ENCODE measurements around the gene RASL10A. TPM values are rescaled to one million over a fixed set of nuclear protein-coding genes. Genes with fewer than 3 reads are reported as not detected.
"Not testable (repeated sequence)": the region's sequence is repeated elsewhere in the genome, so short reads cannot be mapped to it uniquely, and the experiment has no call there.

The RASL10A gene, protein sequence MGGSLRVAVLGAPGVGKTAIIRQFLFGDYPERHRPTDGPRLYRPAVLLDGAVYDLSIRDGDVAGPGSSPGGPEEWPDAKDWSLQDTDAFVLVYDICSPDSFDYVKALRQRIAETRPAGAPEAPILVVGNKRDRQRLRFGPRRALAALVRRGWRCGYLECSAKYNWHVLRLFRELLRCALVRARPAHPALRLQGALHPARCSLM
- total RNA-seq: 10 to 100 TPM in 1 of 6 donors, 1 to 10 TPM in 5; 1.2 to 33.5 (median 2.0) TPM

DNA sequence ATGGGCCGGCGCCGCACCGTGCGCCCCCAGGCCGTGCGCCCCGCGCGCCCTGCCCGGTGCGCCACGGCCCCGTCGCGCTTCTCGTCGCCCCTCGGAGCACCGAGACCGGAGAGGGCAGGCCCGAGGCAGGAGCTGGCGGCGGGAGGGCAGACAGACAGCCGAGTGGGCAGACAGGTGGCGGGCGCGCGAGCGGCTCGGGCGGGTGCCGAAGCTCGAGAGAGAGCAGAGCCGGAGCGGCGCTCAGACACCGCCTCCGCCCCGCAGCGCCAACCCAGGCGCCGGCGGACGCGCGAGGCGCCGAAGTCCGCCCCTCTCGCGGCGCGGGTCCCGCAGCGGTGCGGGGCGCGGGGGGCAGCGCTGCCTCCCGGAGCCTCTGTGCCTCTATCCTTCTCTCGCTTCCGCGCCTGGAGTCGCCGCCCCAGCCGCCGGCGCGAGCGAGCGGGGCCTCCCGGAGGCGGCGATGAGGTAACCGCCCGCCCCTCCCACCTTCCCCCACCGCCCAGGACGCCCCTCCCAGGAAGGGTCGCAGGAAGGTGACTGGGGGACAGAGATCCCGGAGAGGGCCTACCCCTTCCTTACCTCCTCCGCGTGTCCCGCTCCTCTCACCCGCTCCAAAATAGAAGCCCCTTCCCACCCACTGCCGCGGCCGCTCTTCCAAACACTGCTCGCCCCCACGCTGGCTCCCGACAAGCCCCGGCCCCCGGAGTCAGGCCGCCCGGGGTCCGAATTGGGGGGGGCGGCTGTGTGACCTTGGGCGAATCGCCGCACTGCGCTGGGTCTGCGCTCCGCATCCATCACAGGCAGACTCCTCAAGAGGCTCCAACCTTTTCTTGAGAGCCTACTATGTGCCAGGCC is at the start of gene RASL10A:
Gene RASL10A (minus strand): TSS at position 412 of the 855 bp plus-strand sequence. CDS start 451 bp downstream, outside the sequence.
- Histone ChIP-seq H3K36me3 (no peaks in the 10 kb centered on the region), H3K4me1 (peaks cover 43 to 50% (median 45%) of the 10 kb centered on the region in 4 donors), H3K27ac (no peak within 1 kb of the TSS), H3K4me3 (peak within 1 kb of the TSS in 3 of 4 donors; percentile 39 to 51 (median 43)), H3K27me3 (peaks cover 0 to 28% (median 19%) of the 10 kb centered on the region in 4 donors), H3K9me3 (no peaks in the 10 kb centered on the region)
- ATAC-seq (ENCODE audit: low FRiP score in 2 of 2): no peak
- WGBS, 2 donors: 9 to 18% methylated on average over 17 to 35 of the region's 103 CpGs
- TF ChIP-seq, protein P1, sequence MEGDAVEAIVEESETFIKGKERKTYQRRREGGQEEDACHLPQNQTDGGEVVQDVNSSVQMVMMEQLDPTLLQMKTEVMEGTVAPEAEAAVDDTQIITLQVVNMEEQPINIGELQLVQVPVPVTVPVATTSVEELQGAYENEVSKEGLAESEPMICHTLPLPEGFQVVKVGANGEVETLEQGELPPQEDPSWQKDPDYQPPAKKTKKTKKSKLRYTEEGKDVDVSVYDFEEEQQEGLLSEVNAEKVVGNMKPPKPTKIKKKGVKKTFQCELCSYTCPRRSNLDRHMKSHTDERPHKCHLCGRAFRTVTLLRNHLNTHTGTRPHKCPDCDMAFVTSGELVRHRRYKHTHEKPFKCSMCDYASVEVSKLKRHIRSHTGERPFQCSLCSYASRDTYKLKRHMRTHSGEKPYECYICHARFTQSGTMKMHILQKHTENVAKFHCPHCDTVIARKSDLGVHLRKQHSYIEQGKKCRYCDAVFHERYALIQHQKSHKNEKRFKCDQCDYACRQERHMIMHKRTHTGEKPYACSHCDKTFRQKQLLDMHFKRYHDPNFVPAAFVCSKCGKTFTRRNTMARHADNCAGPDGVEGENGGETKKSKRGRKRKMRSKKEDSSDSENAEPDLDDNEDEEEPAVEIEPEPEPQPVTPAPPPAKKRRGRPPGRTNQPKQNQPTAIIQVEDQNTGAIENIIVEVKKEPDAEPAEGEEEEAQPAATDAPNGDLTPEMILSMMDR (IDR thresholded peaks at IDR 0.05): no peak
- TF ChIP-seq POLR2A (IDR thresholded peaks at IDR 0.05): no peak
- TF ChIP-seq EP300 (IDR thresholded peaks at IDR 0.05): no peak
- TF ChIP-seq POLR2AphosphoS5 (IDR thresholded peaks at IDR 0.05): no peak
- DNase-seq: peak in 1 of 2 donors; percentile 87

DNA sequence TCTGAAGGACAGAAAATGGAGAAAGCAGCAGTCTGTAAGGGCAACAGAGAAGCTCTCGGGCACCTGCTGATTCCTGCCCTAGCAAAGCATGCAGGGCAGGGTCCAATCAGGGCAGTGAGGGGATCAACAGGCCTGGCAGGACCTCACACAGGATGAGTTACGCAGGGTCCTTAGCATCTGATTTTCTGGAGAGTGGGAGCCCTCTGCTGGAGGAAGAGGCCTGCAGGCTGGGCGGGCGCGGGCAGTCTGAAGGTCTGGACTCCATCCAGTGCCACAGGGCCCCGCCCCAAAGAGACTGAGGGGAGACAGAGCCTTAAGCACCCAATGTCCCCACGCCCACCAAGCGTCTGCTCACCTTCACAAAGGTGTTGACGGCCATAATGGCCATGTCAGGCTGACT is 44.0 kb upstream of the RASL10A start:
- H3K27me3 ChIP-seq: no peaks in the 10 kb centered on the region
- no peak for DNase-seq
- 61 to 64% methylated on average over 8 to 9 of the region's 9 CpGs for WGBS, 2 donors
- TF ChIP-seq, protein P1 (IDR thresholded peaks at IDR 0.05): peak in 5 of 6 experiments; percentile 14 to 60 (median 46)
- no peak for TF ChIP-seq EP300 (IDR thresholded peaks at IDR 0.05)
- H3K4me1 ChIP-seq: peaks cover 4 to 9% (median 5%) of the 10 kb centered on the region in 4 donors
- H3K4me3 ChIP-seq: no peak overlapping the region
- no peak overlapping the region for H3K27ac ChIP-seq
- peak; percentile 49 to 52 for ATAC-seq (ENCODE audit: low FRiP score in 2 of 2)
- H3K36me3 ChIP-seq: peaks cover 20 to 67% (median 51%) of the 10 kb centered on the region in 4 donors
- no peaks in the 10 kb centered on the region for H3K9me3 ChIP-seq

DNA sequence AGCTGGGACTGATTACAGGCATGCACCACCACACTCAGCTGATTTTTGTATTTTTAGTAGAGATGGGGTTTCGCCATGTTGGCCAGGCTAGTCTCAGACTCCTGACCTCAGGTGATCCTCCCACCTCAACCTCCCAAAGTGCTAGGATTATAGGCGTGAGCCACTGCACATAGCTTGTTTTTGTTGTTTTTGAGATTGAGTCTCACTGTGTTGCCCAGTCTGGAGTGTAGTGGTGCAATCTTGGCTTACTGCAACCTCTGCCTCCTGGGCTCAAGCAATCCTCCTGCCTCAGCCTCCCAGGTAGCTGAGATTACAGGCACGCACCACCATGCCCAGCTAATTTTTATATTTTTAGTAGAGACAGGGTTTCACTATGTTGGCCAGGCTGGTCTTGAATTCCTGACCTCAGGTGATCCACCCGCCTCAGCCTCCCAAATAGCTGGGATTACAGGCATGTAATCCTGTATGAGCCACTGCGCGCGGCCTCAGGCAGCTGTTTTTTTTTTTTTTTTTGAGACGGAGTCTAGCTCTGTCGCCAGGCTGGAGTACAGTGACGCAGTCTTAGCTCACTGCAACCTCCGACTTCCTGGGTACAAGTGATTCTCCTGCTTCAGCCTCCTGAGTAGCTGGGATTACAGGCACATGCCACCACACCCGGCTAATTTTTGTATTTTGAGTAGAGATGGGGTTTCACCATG is 41.8 kb upstream of the RASL10A start:
- WGBS, 2 donors: 95 to 96% methylated on average over 12 of the region's 12 CpGs
- H3K4me1 ChIP-seq; H3K27ac ChIP-seq; H3K27me3 ChIP-seq; ATAC-seq (ENCODE audit: low FRiP score in 2 of 2); H3K4me3 ChIP-seq; H3K9me3 ChIP-seq; DNase-seq: not testable (repeated sequence)
- peaks cover 34 to 84% (median 71%) of the 10 kb centered on the region in 4 donors for H3K36me3 ChIP-seq

DNA sequence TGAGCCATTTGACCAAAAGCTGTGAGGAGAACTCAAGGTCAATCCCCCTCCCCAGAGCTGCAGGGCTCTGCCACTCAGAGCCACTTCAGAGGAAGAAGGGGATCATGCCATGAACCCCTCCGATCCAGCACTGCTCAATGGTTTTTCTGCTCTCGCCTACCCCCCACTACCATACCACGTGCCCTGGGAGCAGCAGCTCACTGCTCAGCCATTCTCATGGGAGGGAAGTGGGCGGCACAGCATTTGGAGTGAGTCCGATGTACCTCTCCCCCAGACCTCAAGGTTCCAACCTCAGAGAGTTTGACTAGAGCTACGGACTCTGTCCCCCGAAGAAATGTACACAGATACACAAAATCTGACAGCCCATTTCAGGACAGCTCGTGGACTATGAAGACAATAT is 38.4 kb upstream of the RASL10A start:
- Histone ChIP-seq H3K27me3 (no peaks in the 10 kb centered on the region), H3K36me3 (peaks cover 48 to 100% (median 97%) of the 10 kb centered on the region in 4 donors), H3K4me1 (no peaks in the 10 kb centered on the region), H3K9me3 (no peaks in the 10 kb centered on the region), H3K4me3 (no peak overlapping the region), H3K27ac (no peak overlapping the region)
- no peak for ATAC-seq (ENCODE audit: low FRiP score in 2 of 2)
- no peak for DNase-seq
- 95 to 100% methylated on average over 3 to 8 of the region's 8 CpGs for WGBS, 2 donors
- TF ChIP-seq EP300 (IDR thresholded peaks at IDR 0.05) (no peak), POLR2A (IDR thresholded peaks at IDR 0.05) (no peak), POLR2AphosphoS5 (IDR thresholded peaks at IDR 0.05) (no peak)
- TF ChIP-seq, protein P1 (IDR thresholded peaks at IDR 0.05): no peak

DNA sequence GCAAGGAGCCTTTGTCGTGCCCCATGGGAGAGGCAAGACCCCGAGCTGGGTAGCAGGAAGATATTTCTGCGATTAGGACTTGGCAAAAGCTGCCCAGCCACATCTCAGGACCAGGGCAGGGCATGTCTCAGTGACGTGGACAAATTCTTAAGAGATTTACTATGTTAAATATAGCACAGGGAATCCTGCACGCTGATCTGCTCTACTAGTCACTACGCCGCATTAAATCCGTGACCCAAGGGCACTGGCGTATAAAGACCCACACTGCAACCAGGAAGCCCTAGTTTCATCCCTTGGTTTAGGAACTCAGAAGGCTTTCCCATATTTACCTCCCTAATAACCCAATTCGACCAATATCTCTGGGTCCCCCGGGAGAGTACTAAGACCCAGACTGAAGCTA is 37.8 kb upstream of the RASL10A start:
- peaks cover 45 to 100% (median 97%) of the 10 kb centered on the region in 4 donors for H3K36me3 ChIP-seq
- 95 to 97% methylated on average over 11 of the region's 11 CpGs for WGBS, 2 donors

More for the DNA sequence above, 37.8 kb upstream of the RASL10A start:
- Histone ChIP-seq H3K4me3 (no peak overlapping the region), H3K27ac (no peak overlapping the region), H3K9me3 (no peaks in the 10 kb centered on the region), H3K4me1 (no peaks in the 10 kb centered on the region), H3K27me3 (no peaks in the 10 kb centered on the region)
- no peak for TF ChIP-seq EP300 (IDR thresholded peaks at IDR 0.05)
- no peak for TF ChIP-seq POLR2A (IDR thresholded peaks at IDR 0.05)
- no peak for TF ChIP-seq POLR2AphosphoS5 (IDR thresholded peaks at IDR 0.05)
- TF ChIP-seq, protein P1 (IDR thresholded peaks at IDR 0.05): no peak
- ATAC-seq (ENCODE audit: low FRiP score in 2 of 2): no peak
- DNase-seq: no peak
